HFF-Myc (cell line): ENCODE measurements around the gene CDH18.

Source experiments
- DNase-seq: peaks from one replicate; pipeline ENCODE4 v3.0.0-alpha.2; 2011; ENCODE audit warnings: low read depth; ENCODE audit errors: extremely low read depth
- H3K4me3 ChIP-seq: replicated peaks from 2 replicates; pipeline ENCODE4 v1.5.1; 2011; ENCODE audit warnings: low read depth, mild to moderate bottlenecking, control low read depth, low read length
- TF ChIP-seq, protein P1 (sequence below): IDR thresholded peaks from 2 replicates; pipeline ENCODE4 v1.5.1; 2012; ENCODE audit warnings: mild to moderate bottlenecking, low read depth, low read length, control low read depth; ENCODE audit errors: missing control alignments

Gene CDH18

DNA sequence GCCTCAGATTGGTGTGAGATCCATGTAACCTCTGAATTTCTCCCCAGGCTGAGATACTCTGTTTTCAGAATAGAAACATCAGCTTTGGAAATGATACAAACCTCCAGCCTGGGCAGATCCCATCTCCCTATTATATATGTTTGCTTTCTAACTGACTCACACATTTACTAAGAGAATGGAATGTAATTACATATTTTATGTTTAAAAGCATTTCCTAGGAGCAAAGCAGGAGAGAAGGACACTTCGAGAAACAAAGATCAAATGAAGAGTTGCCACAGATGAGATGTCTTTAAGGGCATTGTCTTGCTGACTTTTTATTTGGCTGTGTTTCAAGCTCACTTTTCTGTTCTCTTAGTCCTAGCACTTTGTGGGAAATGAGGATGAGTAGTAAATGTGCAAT lies 96.3 kb downstream of the CDH18 start:
- no peak for DNase-seq
- TF ChIP-seq, protein P1, sequence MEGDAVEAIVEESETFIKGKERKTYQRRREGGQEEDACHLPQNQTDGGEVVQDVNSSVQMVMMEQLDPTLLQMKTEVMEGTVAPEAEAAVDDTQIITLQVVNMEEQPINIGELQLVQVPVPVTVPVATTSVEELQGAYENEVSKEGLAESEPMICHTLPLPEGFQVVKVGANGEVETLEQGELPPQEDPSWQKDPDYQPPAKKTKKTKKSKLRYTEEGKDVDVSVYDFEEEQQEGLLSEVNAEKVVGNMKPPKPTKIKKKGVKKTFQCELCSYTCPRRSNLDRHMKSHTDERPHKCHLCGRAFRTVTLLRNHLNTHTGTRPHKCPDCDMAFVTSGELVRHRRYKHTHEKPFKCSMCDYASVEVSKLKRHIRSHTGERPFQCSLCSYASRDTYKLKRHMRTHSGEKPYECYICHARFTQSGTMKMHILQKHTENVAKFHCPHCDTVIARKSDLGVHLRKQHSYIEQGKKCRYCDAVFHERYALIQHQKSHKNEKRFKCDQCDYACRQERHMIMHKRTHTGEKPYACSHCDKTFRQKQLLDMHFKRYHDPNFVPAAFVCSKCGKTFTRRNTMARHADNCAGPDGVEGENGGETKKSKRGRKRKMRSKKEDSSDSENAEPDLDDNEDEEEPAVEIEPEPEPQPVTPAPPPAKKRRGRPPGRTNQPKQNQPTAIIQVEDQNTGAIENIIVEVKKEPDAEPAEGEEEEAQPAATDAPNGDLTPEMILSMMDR, result no peak
- no peak overlapping the region for H3K4me3 ChIP-seq

DNA sequence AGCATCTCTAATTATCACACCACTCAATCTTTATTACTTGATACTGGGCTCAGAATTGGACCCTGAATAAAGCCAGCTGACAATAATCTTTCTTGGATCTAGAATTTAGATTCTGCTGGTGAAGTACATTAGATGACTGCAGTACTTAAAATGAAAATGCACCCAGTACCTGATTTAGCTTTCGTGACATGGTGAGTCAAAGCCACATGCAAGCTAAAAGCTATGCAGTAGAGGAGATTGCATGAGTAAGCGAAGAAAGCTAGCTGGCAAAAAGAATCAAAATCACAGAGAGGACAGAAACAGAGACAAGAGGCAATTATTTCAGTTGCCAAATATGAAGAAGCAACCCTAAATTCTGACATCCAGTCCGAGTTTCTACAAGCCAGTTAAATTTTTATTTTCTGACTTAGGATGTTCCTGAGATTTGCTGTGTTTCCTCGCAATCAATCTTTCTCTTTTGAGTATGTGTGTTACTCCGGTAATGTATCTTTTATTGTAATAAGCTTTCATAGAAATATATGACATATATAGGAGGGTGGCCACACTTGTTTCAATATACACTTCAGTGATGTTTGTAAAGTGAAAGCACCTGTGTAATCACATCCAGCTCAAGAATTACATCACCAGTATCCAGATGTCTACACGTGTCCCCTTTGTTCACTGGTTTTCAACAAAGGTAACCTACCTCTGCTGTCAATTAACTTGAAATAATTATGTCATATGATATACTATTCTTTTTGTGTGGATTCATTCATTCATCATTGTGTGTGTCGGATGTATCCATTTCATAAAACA lies 101.7 kb downstream of the CDH18 start:
- H3K4me3 ChIP-seq, result no peak overlapping the region
- DNase-seq, result peak; percentile 9
- TF ChIP-seq, protein P1, result no peak

DNA sequence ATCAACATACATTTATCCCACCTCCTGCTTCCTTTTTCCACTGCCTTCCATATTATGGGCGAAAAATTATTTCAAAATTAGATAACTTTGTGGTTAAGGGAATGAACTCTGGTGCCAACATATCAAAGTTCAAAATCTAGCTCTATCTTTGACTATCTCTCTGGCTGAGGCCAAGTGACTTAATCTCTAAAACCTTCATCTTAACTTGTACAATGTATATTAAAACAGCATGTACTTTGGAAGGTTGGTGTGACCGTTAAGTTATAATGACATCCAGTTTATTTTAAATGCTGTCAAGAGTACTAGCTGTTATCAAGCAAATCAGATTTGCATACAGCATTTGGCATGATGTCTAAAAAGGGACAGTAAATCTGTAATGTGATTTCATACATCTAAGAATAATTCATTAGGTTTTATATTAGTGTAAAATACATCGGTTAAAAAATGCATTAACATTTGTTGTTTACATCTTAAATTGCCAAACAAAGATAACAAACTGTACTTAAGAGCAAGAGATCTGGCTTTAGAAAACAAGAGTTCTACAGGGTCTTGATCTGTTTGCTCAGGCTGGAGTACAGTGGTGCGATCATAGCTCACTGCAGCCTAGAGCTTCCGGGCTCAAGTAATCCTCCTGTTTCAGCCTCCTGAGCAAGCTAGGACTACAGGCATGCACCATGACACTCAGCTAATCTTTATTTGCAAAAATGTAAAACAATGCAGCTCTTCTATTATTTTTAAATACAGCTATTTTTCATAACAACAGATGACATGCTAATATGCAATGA lies 102.8 kb downstream of the CDH18 start:
- TF ChIP-seq, protein P1, result no peak

DNA sequence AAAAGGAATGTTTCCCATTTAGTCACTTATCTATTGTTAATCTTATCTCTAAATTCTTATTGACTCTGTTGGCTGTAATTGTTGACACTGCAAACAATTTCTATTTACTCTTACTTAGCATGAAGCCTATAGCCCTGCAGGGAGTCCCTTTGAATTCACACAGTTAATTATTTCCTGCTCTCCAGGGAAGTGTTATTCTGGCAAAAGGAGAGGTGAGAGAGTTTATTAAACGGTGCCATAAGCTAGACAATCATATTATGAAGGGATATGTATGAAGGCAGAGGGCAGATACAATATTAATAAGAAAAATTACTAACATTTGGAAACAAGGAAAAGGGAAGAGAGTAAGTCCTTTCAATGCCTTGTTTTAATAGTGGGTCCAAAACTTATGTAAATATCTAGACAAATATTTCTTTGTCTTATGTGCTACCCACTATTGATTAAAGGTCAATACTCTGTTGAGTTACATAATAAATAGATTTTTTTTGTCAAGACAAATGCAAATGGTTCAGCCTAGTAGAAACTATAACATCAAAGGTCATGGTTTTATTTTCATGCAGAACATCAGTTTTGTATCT lies 107.1 kb downstream of the CDH18 start:
- TF ChIP-seq, protein P1, result no peak
- no peak overlapping the region for H3K4me3 ChIP-seq
- DNase-seq, result no peak

More for the DNA sequence above, 102.8 kb downstream of the CDH18 start:
- H3K4me3 ChIP-seq, result no peak overlapping the region
- no peak for DNase-seq

DNA sequence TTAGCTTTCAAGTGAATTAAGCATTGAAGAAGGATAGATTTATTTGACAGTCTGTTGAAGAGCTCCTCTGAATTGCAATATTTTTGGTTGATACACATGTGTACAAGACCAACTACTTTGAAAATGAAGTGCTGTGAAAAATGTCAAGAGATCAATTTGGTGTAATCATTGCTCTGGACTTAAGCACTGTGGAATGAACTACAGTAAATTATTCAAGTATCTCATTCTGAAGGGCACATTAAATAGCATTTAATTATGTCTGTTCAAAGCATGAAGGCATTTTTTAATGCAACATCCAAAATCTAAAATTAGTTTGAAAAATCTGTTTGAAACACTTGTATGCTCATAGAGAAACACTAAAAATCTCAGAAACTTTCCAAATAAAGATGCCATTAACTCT lies 107.5 kb downstream of the CDH18 start:
- no peak for DNase-seq
- H3K4me3 ChIP-seq, result no peak overlapping the region
- TF ChIP-seq, protein P1, result no peak

DNA sequence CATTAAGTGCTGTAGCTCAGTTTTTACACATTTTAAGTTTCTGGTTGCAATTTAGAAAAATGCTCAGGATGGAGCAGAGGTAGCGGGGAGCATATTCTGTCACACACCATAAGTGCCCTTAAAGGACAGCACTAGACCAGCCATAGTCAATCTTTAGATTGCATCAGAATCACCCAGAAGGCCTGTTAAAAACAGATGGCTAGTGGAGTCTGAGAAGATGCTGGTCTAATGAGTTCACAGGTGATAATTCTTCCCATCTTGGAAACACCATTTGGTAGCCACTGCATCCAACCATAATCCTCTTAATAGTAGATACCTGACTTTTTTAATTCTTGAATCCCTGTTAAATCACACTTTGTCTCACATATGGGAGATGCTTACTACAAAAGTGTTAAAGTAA lies 113.2 kb downstream of the CDH18 start:
- TF ChIP-seq, protein P1, result no peak
- DNase-seq, result no peak

More for the DNA sequence above, 113.2 kb downstream of the CDH18 start:
- H3K4me3 ChIP-seq, result no peak overlapping the region
